Activated CD8-positive, alpha-beta memory T cell treated with anti-CD3 and anti-CD28 coated beads, Interleukin-2, amount 50 U/mL, for 1 hour (primary cell): ENCODE results near the gene DNAH8.

Experiments
- DNase-seq: peaks from one replicate; pipeline ENCODE4 v3.0.0-alpha.2; 2020; ENCODE audit errors: extremely low read depth

Gene DNAH8

GRCh38 chr6:38974389-38975151 lies 259.5 kb downstream of the DNAH8 start:
- no peak for DNase-seq

GRCh38 chr6:38975621-38976049 lies 260.5 kb downstream of the DNAH8 start:
- no peak for DNase-seq

DNA sequence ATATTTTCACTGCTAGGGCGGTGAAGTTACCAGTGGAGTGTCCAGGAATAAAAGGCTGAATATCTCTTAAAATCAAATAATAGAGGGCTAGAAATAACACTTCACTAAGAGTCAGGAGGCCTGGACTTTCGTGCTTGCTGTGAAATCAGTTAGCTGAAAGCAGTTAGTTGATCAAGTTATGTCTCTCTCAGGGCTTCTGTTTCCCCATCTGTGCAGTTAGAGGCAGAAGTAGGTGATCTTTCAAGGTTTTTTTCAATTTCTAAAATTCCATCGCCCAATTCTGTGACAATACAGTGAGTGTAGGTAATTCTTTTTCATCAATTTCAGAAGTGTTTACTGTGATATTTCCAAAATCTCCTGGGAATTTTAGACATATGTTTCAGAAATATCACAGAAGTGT lies 260.9 kb downstream of the DNAH8 start:
- no peak for DNase-seq

- no peak for DNase-seq
Observed at GRCh38 chr6:38976801-38977500, 261.8 kb downstream of the DNAH8 start.

DNA sequence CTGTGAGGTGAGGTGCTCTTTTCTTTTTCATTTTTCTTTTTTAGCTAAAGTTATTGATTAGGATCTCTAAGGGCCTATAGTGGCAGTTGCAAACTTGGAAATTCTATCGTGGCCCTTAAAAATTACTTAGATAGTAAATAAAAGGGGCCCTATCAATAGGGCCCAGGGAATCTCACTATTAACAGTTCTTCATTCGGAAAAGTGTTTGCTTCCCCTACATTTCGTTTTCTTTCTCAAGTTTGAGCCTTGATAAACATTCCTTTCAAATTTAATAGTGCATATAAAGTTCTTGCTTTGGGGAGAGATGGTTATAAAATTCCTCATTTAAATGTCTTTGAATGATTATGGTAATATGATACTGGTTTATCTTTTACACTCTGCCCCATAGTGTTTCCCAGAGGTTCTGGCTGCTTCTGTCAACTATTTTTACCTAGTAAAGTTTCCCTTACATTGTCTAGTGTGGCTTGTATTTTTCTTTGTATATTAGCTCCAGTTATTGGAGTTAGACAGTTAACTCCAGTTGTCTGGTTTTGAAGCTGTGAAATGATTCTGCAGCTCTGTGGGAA lies 263.1 kb downstream of the DNAH8 start:
- DNase-seq: no peak

- DNase-seq: no peak
Observed at GRCh38 chr6:38982470-38982869, 267.4 kb downstream of the DNAH8 start.

GRCh38 chr6:38984723-38985122 lies 269.6 kb downstream of the DNAH8 start:
- DNase-seq: no peak

DNA sequence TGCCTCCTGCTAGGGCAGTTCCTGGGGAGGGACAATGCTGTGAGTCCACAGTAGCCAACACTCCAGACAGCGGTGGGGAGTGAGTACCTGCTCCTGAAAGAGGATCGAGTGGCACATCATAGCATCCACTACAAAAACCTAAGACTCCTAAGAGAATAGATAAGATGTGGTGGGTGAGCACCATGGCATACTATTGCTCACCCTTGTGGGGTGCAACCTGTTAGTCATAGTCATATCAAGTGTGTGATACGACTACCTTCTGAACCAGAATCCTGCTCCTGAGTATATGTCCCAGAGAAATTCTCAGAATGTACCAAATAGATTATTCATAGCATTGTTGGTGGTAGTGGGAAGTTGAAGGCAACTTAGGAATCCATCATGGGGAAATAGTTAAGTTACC lies 270.7 kb downstream of the DNAH8 start:
- no peak for DNase-seq

DNA sequence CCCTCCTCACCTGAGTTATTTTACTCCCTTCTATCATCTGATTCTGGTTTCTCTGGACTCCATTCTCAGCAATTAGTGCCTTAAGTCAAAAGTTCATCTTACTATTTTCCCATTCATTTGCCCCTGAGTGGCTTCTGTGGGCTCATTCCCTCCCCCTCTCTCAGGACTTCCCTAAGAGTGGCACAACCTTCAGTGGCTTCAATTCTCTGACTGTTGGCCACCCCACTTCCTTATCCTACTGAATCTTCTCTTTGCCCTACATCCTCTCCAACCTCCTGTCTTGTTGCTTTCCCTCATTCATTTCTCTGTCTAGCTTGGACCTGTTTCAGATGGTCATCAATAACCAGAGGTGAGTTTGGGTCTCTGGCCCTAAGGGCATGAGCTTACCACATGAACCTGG lies 272.4 kb downstream of the DNAH8 start:
- no peak for DNase-seq

DNA sequence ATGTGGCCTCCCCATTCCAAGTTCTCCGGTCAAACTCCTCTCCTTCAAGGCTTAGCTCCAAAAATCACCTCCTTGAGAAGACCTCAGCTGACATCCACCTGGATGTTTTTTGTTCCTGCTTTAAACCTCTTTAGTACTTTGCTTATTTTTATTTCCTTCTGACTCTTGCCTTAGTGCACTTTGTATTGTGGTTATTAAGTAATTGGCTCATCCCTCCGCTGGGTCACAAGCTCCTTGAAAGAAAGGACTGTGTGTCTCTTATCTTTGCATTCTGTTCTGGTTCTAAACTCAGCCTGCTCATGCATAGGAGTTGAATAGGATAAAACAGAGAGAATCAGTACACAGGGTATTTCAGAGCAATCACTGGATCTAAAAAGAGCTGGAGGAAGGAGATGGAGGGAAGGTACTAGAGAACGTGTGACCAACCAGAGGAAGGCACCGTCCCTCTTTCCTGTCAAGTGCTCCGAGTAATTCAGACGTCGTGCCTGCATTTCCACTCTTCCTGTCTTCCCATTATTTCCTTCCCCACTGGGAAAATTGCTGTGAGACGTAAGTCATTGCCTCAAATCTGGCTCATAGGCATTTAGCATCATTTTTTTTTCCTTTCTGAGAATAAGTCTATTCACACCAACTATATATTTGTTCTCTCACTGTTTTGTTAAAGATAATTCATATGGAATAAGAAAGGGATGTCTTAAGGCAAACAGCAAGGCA lies 273.8 kb downstream of the DNAH8 start:
- no peak for DNase-seq

- DNase-seq: no peak
Observed at GRCh38 chr6:38990475-38990874, 275.4 kb downstream of the DNAH8 start.

DNA sequence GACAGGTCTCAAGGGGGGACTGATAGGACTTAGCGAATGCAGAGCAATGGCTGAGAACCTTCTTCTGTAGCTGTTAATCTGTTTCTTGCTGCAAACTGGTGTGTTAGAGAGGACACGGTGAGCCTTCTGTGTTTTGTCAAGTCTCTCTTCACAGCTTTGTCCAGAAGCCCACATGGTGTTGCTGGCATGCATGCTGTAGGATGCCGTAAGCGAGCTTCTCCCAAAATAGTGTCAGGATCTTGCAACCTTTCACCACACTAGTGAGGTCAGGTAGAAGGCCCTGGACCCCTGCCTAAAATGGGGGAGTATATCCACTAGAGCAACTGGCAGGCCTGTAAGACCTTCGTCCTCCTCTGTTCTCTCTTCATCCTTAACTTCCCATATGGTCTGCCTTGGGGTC lies 281.6 kb downstream of the DNAH8 start:
- DNase-seq: no peak

GRCh38 chr6:38997128-38997761 lies 282.1 kb downstream of the DNAH8 start:
- no peak for DNase-seq

GRCh38 chr6:39003072-39003471 lies 288.0 kb downstream of the DNAH8 start:
- no peak for DNase-seq

DNA sequence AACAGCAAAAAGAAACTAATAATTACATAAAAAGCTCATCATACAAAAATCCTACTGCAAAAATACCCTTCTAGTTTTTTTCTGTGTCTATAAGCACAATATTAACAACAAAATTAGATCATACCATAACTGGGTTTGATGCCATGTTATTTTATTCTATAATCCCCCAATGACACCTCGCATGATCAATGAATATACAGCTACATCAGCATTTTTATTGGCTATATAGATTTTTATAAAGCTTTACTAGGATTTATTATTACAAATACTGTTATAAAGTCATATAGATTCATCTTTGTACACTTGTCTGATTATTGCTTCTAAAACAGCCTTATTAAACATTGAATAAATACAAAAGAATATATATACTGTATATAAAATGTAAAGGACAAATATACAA lies 288.4 kb downstream of the DNAH8 start:
- no peak for DNase-seq

- no peak for DNase-seq
Observed at GRCh38 chr6:39004801-39005200, 289.7 kb downstream of the DNAH8 start.

DNA sequence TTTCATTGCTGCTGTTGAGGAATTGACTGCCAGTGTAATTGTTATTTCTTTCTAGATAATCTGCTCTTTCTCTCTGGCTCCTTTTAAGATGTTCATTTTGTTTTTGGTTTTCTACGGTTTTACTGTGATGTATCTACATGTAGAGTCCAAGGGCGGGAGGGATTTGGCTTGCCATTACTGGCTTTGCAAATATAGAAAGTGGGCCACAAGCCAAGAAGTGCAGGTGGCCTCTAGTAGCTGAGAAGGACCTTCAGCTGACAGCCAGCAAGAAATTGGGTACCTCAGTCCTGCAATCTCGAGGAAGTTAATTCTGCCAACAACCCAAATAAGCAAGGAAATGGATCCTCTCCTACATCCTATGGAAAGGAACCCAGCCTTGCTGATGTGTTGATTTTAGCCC lies 290.7 kb downstream of the DNAH8 start:
- no peak for DNase-seq

DNA sequence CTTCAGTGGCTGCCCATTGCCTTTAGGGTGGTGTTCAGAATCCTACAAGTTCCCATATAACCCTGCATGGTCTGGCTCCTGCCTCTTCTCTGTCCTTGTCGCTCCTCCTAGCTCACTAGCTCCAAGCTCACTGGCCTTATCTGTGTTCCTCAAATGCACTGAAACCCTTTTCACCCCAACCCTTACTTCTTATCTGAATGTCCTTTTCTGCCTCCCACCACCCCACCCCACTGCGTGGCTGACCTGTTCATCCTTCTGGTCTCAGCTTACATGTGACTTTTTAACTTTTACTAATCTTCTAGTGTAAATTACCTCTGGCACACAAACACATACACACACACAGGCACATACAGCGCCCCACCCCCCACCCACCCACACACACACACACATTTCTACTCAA lies 292.5 kb downstream of the DNAH8 start:
- DNase-seq: no peak

DNA sequence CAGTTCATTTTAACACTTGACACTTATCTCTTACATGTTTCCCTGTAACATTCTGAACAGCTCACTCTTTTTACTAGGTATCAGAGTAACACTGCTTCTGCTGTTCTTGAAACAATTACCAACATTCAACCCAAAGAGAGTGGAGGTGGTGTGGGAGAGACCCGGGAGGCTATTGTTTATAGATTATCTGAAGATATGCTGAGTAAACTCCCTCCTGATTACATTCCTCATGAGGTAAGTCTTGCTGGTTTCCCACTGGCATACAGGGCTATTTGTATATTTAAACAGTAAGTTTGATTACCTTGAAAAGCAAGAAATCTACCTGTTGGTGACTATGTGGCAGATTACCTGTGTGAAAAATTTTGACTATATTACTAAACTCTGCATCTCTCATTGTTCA lies 293.6 kb downstream of the DNAH8 start:
- no peak for DNase-seq

DNA sequence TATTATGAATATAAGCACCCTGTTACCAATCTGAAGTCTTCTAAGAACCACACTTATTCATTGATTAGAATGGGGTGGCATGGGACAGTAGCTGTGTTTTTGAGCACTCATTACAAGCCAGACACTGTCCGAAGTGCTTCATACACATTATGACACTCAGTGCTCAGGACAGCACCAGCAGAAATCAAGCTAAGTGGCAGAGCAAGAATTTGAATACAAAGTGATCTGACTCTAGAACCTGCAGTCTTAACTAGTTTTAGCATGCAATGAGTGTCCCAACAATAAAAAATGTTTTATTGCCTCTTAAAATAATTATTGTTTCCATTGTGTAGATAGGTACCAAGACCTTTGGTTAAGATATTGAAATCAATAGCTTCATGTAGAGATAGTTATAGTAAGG lies 294.4 kb downstream of the DNAH8 start:
- no peak for DNase-seq

GRCh38 chr6:39016839-39017546 lies 301.9 kb downstream of the DNAH8 start:
- DNase-seq: no peak

- no peak for DNase-seq
Observed at GRCh38 chr6:39017547-39017880, 302.4 kb downstream of the DNAH8 start.
